ENCODE data around the gene LILRA1. TPM values are rescaled to one million over a fixed set of nuclear protein-coding genes. Genes with fewer than 3 reads are reported as not detected.

Gene LILRA1
- total and polyA plus RNA-seq, 10 of the 15 experiments (the other 5 are each of a cell fraction or from before 2014, with no cell fraction given): 0.04 TPM; not detected in 9

GRCh38 chr19:54608792-54609191 lies 15.4 kb downstream of the LILRA1 start (continued):
- TF ChIP-seq CUX1 (IDR thresholded peaks at IDR 0.05; ENCODE audit: insufficient replicate concordance, low read depth, low read length): no peak
- no peak for TF ChIP-seq RELA (IDR thresholded peaks at IDR 0.05; ENCODE audit: borderline replicate concordance, partially characterized antibody)
- no peak for TF ChIP-seq ZNF217 (IDR thresholded peaks at IDR 0.05)
- TF ChIP-seq ZNF622 (IDR thresholded peaks at IDR 0.05): no peak
- TF ChIP-seq MYB (IDR thresholded peaks at IDR 0.05; ENCODE audit: borderline replicate concordance, low read depth, low read length): no peak
- TF ChIP-seq MEF2B (IDR thresholded peaks at IDR 0.05; ENCODE audit: partially characterized antibody, poor library complexity, severe bottlenecking): no peak
- TF ChIP-seq IKZF1 (conservative IDR thresholded peaks at IDR 0.05): no peak
- no peak for TF ChIP-seq NFYB (IDR thresholded peaks at IDR 0.05; ENCODE audit: insufficient read depth, low read depth, low read length)
- TF ChIP-seq SREBF2 (IDR thresholded peaks at IDR 0.05; ENCODE audit: low read length): no peak
- no peak for TF ChIP-seq DPF2 (IDR thresholded peaks at IDR 0.05)
- TF ChIP-seq FOXK2 (IDR thresholded peaks at IDR 0.05): no peak
- no peak for TF ChIP-seq ZNF592 (IDR thresholded peaks at IDR 0.05)
- TF ChIP-seq YY1 (IDR thresholded peaks at IDR 0.05; ENCODE audit: low read depth, low read length): no peak

Measured in GM12878 (cell line).